Hematopoietic multipotent progenitor cell treated with erythropoietin and hydrocortisone succinate and interleukin-3 and kit ligand, for 4 days (in vitro differentiated cells): ENCODE measurements around the gene SGCE.
A peak's percentile ranks its signal among the peaks of the same experiment; 100 is the strongest.

Experiments used
- DNase-seq: peaks from one replicate; pipeline ENCODE4 v3.0.0-alpha.2; 2015

The SGCE gene

DNA sequence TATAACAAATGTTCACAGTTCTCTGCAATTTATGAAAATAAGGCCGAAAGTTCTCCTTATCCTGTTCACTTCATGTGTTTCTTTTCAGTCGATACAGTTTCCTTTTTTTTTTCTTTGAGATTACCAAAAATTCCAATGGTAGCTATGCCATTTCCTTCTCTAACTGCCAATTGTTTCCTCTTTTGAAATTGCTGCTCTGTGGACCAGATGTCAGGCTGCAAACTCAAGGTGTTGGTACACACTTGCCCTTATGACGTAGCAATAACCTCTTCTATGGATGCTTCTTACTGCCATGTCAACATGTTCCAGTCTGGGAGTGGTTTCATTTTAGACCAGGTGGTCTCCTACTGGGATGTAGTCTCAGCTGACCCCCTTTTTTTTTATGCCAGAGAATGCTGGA, 93.4 kb downstream of the SGCE start:
- DNase-seq, result peak; percentile 22

- DNase-seq, result no peak
Measured at GRCh38 chr7:94561841-94562514, 94.0 kb downstream of the SGCE start.

GRCh38 chr7:94559972-94560371, 96.0 kb downstream of the SGCE start:
- no peak for DNase-seq

GRCh38 chr7:94557215-94557614, 98.7 kb downstream of the SGCE start:
- no peak for DNase-seq

- peak; percentile 8 for DNase-seq
Measured at GRCh38 chr7:94556028-94556427, 99.9 kb downstream of the SGCE start.

DNA sequence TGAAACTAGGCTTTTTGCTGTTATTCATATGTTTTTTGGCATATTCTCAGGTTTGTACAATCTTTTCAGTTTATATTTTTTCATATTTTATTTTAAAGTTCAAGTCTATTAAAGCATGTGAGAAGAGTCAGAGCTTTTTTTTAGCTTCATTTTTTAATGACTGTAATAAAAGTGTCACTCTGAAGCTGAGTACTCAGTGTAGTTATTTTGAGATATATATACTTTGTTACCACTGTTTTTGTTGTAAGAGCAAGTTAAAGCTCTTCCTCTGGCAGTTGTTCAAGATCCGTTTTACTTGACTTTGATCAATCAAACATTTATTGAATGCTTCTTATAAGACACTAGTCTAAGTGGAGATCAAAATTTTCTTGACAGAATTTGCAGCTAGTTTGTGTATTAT, 108.8 kb downstream of the SGCE start:
- no peak for DNase-seq

- DNase-seq, result no peak
Measured at GRCh38 chr7:94540428-94540827, 115.5 kb downstream of the SGCE start.
